Epithelial cell of esophagus (primary cell): ENCODE data around the gene EFCAB7.

Source experiments
- DNase-seq: peaks from one replicate; pipeline ENCODE4 v3.0.0; 2010; ENCODE audit warnings: low read depth
- H3K4me3 ChIP-seq: 2 replicates; pipeline ENCODE4 v1.5.1; 2011; ENCODE audit warnings: mild to moderate bottlenecking, low read length, control low read depth
- TF ChIP-seq, protein P1 (sequence below): IDR thresholded peaks from 2 replicates; pipeline ENCODE4 v1.5.1; 2011; ENCODE audit warnings: low read depth, mild to moderate bottlenecking, low read length, control low read depth, inconsistent platforms; ENCODE audit not compliant: insufficient read depth; ENCODE audit errors: missing control alignments

Gene EFCAB7

GRCh38 chr1:63615768-63616420 lies 92.6 kb downstream of the EFCAB7 start:
- no peak overlapping the region for H3K4me3 ChIP-seq
- TF ChIP-seq, protein P1, sequence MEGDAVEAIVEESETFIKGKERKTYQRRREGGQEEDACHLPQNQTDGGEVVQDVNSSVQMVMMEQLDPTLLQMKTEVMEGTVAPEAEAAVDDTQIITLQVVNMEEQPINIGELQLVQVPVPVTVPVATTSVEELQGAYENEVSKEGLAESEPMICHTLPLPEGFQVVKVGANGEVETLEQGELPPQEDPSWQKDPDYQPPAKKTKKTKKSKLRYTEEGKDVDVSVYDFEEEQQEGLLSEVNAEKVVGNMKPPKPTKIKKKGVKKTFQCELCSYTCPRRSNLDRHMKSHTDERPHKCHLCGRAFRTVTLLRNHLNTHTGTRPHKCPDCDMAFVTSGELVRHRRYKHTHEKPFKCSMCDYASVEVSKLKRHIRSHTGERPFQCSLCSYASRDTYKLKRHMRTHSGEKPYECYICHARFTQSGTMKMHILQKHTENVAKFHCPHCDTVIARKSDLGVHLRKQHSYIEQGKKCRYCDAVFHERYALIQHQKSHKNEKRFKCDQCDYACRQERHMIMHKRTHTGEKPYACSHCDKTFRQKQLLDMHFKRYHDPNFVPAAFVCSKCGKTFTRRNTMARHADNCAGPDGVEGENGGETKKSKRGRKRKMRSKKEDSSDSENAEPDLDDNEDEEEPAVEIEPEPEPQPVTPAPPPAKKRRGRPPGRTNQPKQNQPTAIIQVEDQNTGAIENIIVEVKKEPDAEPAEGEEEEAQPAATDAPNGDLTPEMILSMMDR, result peak; percentile 56
- peak; percentile 77 for DNase-seq

GRCh38 chr1:63617450-63617849 lies 94.1 kb downstream of the EFCAB7 start:
- no peak overlapping the region for H3K4me3 ChIP-seq
- no peak for DNase-seq
- TF ChIP-seq, protein P1, result no peak

- no peak for DNase-seq
- H3K4me3 ChIP-seq, result no peak overlapping the region
These were observed 94.7 kb downstream of the EFCAB7 start for GRCh38 chr1:63618011-63618410.

GRCh38 chr1:63619558-63619957 lies 96.2 kb downstream of the EFCAB7 start:
- TF ChIP-seq, protein P1, result no peak
- DNase-seq, result no peak
- no peak overlapping the region for H3K4me3 ChIP-seq

More at GRCh38 chr1:63618011-63618410, 94.7 kb downstream of the EFCAB7 start:
- TF ChIP-seq, protein P1, result no peak

GRCh38 chr1:63620671-63621070 lies 97.3 kb downstream of the EFCAB7 start:
- DNase-seq, result no peak
- no peak overlapping the region for H3K4me3 ChIP-seq
- TF ChIP-seq, protein P1, result no peak

- H3K4me3 ChIP-seq, result no peak overlapping the region
- TF ChIP-seq, protein P1, result no peak
- no peak for DNase-seq
These were observed 97.8 kb downstream of the EFCAB7 start for GRCh38 chr1:63621075-63621474.

GRCh38 chr1:63621698-63622097 lies 98.4 kb downstream of the EFCAB7 start:
- TF ChIP-seq, protein P1, result no peak
- DNase-seq, result peak; percentile 42
- no peak overlapping the region for H3K4me3 ChIP-seq
